Neural cell (in vitro differentiated cells): ENCODE results near the gene GATAD2A. TPM values are rescaled to one million over a fixed set of nuclear protein-coding genes. Genes with fewer than 3 reads are reported as not detected.

Source experiments
- H2AFZ ChIP-seq: fragments of 200-600, 300-800 bp; sonication (generic), shearing (Covaris generic); 2 replicates; pipeline ENCODE4 v1.6.0; 2014; ENCODE audit warnings: low read depth, mild to moderate bottlenecking, antibody characterized with exemption, low read length, moderate library complexity
- H3F3A ChIP-seq: fragments of 200-600 bp; shearing (Covaris generic); 2 replicates; pipeline ENCODE4 v1.6.1; 2016; ENCODE audit warnings: mild to moderate bottlenecking, moderate library complexity, mixed read lengths, antibody characterized with exemption, low read length; ENCODE audit not compliant: insufficient read depth, poor library complexity, severe bottlenecking
- H3K27ac ChIP-seq: fragments of 200-600, 300-800 bp; sonication (generic), shearing (Covaris generic); 2 replicates; pipeline ENCODE4 v1.5.1; 2014; ENCODE audit warnings: mild to moderate bottlenecking, low read length, moderate library complexity
- H3K27me3 ChIP-seq: fragments of 300-800, 200-600 bp; sonication (generic), shearing (Covaris generic); 2 replicates; pipeline ENCODE4 v1.6.0; 2014; ENCODE audit warnings: mild to moderate bottlenecking, low read depth, low read length, moderate library complexity; ENCODE audit not compliant: insufficient read depth
- H3K36me3 ChIP-seq: fragments of 300-800, 200-600 bp; sonication (generic), shearing (Covaris generic); 2 replicates; pipeline ENCODE4 v1.5.1; 2014; ENCODE audit warnings: mild to moderate bottlenecking, antibody characterized with exemption, low read length, moderate library complexity; ENCODE audit not compliant: insufficient read depth
- H3K4me2 ChIP-seq: fragments of 300-800, 200-600 bp; sonication (generic), shearing (Covaris generic); 2 replicates; pipeline ENCODE4 v1.6.0; 2014; ENCODE audit warnings: mild to moderate bottlenecking, low read length
- H3K4me3 ChIP-seq: fragments of 300-800, 200-600 bp; sonication (generic), shearing (Covaris generic); 2 replicates; pipeline ENCODE4 v1.5.1; 2014; ENCODE audit warnings: mild to moderate bottlenecking, low read length, moderate library complexity
- H3K79me2 ChIP-seq: fragments of 200-600 bp; shearing (Covaris generic); replicated peaks from 2 replicates; pipeline ENCODE4 v1.6.0; 2014; ENCODE audit warnings: mild to moderate bottlenecking, low read length, moderate library complexity; ENCODE audit not compliant: insufficient read depth
- H3K9ac ChIP-seq: fragments of 300-800, 200-600 bp; sonication (generic), shearing (Covaris generic); 2 replicates; pipeline ENCODE4 v1.6.1; 2016; ENCODE audit warnings: mild to moderate bottlenecking, low read length, mixed read lengths
- H3K9me2 ChIP-seq: fragments of 200-600 bp; shearing (Covaris generic); 2 replicates; pipeline ENCODE4 v1.6.1; 2016; ENCODE audit warnings: mild to moderate bottlenecking, low read length, mixed read lengths; ENCODE audit not compliant: insufficient read depth
- H3K9me3 ChIP-seq: fragments of 200-600, 300-800 bp; sonication (generic), shearing (Covaris generic); 2 replicates; pipeline ENCODE4 v1.6.1; 2016; ENCODE audit warnings: mild to moderate bottlenecking, mixed run types, low read length, moderate library complexity, mixed read lengths
- H4K20me1 ChIP-seq: fragments of 200-600 bp; shearing (Covaris generic); 2 replicates; pipeline ENCODE4 v1.6.1; 2016; ENCODE audit warnings: mild to moderate bottlenecking, mixed run types; ENCODE audit not compliant: insufficient read depth
- EP300 ChIP-seq: fragments of 450-650 bp; conservative IDR thresholded peaks from 2 replicates; pipeline ENCODE4 v1.6.1; 2014; ENCODE audit warnings: antibody characterized with exemption, mild to moderate bottlenecking, moderate library complexity; ENCODE audit not compliant: poor library complexity, severe bottlenecking
- EZH2 ChIP-seq: fragments of 200-600, 300-800 bp; shearing (Covaris generic), sonication (generic); IDR thresholded peaks from 2 replicates; pipeline ENCODE4 v1.6.1; 2014; ENCODE audit warnings: antibody characterized with exemption, low read length, borderline replicate concordance, mild to moderate bottlenecking; ENCODE audit not compliant: insufficient read depth, poor library complexity, severe bottlenecking
- MXI1 ChIP-seq: fragments of 450-650 bp; conservative IDR thresholded peaks from 2 replicates; pipeline ENCODE4 v1.6.1; 2014; ENCODE audit warnings: antibody characterized with exemption, mild to moderate bottlenecking; ENCODE audit not compliant: poor library complexity, severe bottlenecking
- POLR2AphosphoS5 ChIP-seq: IDR thresholded peaks from 2 replicates; pipeline ENCODE4 v1.6.1; 2012
- RAD21 ChIP-seq: fragments of 450-650 bp; conservative IDR thresholded peaks from 2 replicates; pipeline ENCODE4 v1.6.1; 2014; ENCODE audit warnings: antibody characterized with exemption, mild to moderate bottlenecking, moderate library complexity
- SMC3 ChIP-seq: fragments of 450-650 bp; conservative IDR thresholded peaks from 2 replicates; pipeline ENCODE4 v1.6.1; 2014; ENCODE audit warnings: antibody characterized with exemption, mild to moderate bottlenecking, moderate library complexity; ENCODE audit not compliant: poor library complexity
- TAF1 ChIP-seq: IDR thresholded peaks from 2 replicates; pipeline ENCODE4 v1.6.1; 2012; ENCODE audit warnings: low read depth
- polyA plus RNA-seq: library from polyadenylated mRNA; depleted of rRNA; stranded (reverse); fragments of >200 nt; gene quantifications from 2 replicates; pipeline ENCODE4 v1.2.3, GENCODE V29; 2014
- TF ChIP-seq, protein P1 (sequence below): fragments of 450-650 bp; IDR thresholded peaks from 2 replicates; pipeline ENCODE4 v1.5.1; 2014; ENCODE audit warnings: antibody characterized with exemption, mild to moderate bottlenecking, moderate library complexity; ENCODE audit not compliant: poor library complexity, severe bottlenecking
- TF ChIP-seq, protein P2 (sequence below): IDR thresholded peaks from 2 replicates; pipeline ENCODE4 v1.6.1; 2012; ENCODE audit warnings: borderline replicate concordance

The GATAD2A gene
- polyA plus RNA-seq, 1 donor from 2014 or later: 13.9 TPM

DNA sequence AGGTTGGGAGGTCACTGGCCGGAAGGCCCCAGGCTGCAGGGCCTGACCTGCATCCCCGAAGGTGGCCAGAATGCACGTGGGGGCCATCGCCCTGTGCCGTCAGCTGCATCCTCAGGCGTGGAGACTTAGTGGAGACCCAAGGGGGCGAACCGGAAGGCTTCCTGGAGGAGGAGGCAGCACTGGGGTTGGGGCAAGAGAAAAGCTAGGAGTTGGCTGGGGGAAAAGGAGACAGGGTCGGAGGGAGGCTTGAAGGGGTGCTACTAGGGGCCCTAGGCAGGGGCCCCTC is 121.8 kb downstream of the GATAD2A start:
- H3K36me3 ChIP-seq: no peaks in the 10 kb centered on the region
- H3K79me2 ChIP-seq: no peaks in the 10 kb centered on the region
- H3K9me3 ChIP-seq: no peaks in the 10 kb centered on the region
- H4K20me1 ChIP-seq: no peaks in the 10 kb centered on the region
- no peak overlapping the region for H3K4me3 ChIP-seq
- H3K4me2 ChIP-seq: no peak overlapping the region
- H3K9me2 ChIP-seq: no peaks in the 10 kb centered on the region
- TF ChIP-seq RAD21 (no peak), EP300 (no peak), POLR2AphosphoS5 (no peak), MXI1 (no peak), TAF1 (no peak), SMC3 (no peak), EZH2 (no peak)
- TF ChIP-seq, protein P1, sequence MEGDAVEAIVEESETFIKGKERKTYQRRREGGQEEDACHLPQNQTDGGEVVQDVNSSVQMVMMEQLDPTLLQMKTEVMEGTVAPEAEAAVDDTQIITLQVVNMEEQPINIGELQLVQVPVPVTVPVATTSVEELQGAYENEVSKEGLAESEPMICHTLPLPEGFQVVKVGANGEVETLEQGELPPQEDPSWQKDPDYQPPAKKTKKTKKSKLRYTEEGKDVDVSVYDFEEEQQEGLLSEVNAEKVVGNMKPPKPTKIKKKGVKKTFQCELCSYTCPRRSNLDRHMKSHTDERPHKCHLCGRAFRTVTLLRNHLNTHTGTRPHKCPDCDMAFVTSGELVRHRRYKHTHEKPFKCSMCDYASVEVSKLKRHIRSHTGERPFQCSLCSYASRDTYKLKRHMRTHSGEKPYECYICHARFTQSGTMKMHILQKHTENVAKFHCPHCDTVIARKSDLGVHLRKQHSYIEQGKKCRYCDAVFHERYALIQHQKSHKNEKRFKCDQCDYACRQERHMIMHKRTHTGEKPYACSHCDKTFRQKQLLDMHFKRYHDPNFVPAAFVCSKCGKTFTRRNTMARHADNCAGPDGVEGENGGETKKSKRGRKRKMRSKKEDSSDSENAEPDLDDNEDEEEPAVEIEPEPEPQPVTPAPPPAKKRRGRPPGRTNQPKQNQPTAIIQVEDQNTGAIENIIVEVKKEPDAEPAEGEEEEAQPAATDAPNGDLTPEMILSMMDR: no peak
- TF ChIP-seq, protein P2, sequence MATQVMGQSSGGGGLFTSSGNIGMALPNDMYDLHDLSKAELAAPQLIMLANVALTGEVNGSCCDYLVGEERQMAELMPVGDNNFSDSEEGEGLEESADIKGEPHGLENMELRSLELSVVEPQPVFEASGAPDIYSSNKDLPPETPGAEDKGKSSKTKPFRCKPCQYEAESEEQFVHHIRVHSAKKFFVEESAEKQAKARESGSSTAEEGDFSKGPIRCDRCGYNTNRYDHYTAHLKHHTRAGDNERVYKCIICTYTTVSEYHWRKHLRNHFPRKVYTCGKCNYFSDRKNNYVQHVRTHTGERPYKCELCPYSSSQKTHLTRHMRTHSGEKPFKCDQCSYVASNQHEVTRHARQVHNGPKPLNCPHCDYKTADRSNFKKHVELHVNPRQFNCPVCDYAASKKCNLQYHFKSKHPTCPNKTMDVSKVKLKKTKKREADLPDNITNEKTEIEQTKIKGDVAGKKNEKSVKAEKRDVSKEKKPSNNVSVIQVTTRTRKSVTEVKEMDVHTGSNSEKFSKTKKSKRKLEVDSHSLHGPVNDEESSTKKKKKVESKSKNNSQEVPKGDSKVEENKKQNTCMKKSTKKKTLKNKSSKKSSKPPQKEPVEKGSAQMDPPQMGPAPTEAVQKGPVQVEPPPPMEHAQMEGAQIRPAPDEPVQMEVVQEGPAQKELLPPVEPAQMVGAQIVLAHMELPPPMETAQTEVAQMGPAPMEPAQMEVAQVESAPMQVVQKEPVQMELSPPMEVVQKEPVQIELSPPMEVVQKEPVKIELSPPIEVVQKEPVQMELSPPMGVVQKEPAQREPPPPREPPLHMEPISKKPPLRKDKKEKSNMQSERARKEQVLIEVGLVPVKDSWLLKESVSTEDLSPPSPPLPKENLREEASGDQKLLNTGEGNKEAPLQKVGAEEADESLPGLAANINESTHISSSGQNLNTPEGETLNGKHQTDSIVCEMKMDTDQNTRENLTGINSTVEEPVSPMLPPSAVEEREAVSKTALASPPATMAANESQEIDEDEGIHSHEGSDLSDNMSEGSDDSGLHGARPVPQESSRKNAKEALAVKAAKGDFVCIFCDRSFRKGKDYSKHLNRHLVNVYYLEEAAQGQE: no peak
- H3F3A ChIP-seq: no peaks in the 10 kb centered on the region
- no peak overlapping the region for H3K27ac ChIP-seq
- no peak overlapping the region for H2AFZ ChIP-seq
- H3K27me3 ChIP-seq: no peaks in the 10 kb centered on the region
- no peak overlapping the region for H3K9ac ChIP-seq

DNA sequence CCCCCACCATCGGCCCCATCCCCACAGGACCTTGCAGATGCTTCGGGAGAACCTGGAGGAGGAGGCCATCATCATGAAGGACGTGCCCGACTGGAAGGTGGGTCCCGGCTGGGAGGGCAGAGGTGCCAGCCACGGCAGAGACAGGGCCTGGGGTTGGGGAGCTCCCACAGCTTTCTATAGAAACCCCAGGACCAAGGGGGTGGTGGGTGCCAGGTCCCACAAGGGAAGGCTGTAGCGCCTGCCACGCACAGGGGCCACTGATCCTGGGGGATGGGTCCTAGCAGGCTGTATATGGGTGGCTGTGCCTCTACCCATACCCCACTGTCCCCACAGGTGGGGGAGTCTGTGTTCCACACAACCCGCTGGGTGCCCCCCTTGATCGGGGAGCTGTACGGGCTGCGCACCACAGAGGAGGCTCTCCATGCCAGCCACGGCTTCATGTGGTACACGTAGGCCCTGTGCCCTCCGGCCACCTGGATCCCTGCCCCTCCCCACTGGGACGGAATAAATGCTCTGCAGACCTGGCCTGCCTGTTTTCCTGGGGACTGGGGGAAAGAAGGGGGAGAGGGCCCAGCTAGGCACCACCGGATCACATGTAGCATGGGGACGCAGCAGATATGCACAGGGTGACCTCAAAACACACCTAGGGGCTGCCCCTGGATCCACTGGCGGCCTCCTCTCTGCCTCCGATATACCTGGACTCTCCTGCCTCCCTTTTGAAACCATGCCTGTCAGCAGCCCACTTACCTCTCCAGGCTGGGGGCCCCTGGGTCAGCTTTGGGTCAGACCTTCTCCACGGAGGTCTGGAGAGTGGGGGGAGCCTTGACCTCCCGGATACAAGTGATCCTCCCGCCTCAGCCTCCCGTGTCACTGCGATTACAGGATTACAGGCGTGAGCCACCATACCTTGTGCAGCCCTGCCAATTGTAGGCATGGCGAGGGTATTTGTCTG is 122.5 kb downstream of the GATAD2A start:
- no peaks in the 10 kb centered on the region for H3K9me3 ChIP-seq
- no peak overlapping the region for H2AFZ ChIP-seq
- H3K4me2 ChIP-seq: no peak overlapping the region
- H4K20me1 ChIP-seq: no peaks in the 10 kb centered on the region
- no peaks in the 10 kb centered on the region for H3K36me3 ChIP-seq
- no peak overlapping the region for H3K4me3 ChIP-seq
- H3K79me2 ChIP-seq: no peaks in the 10 kb centered on the region
- no peak overlapping the region for H3K27ac ChIP-seq
- H3F3A ChIP-seq: no peaks in the 10 kb centered on the region
- no peak overlapping the region for H3K9ac ChIP-seq
- H3K9me2 ChIP-seq: no peaks in the 10 kb centered on the region
- TF ChIP-seq, protein P1: no peak
- TF ChIP-seq EP300: no peak
- TF ChIP-seq TAF1: no peak
- TF ChIP-seq RAD21: no peak
- TF ChIP-seq, protein P2: no peak
- TF ChIP-seq MXI1: no peak
- no peak for TF ChIP-seq SMC3
- TF ChIP-seq EZH2: no peak
- no peak for TF ChIP-seq POLR2AphosphoS5
- H3K27me3 ChIP-seq: no peaks in the 10 kb centered on the region
